Measurements from ENCODE around the gene SMCO1.

SMCO1 gene

GRCh38 chr3:196558476-196558875, 43.3 kb upstream of the SMCO1 start:
- peaks cover 18% of the 10 kb centered on the region for H3K36me3 ChIP-seq (ENCODE audit: control insufficient read depth, low read length)
- no peaks in the 10 kb centered on the region for H3K27me3 ChIP-seq (ENCODE audit: control insufficient read depth, low read length)
- no peaks in the 10 kb centered on the region for H4K20me1 ChIP-seq (ENCODE audit: control insufficient read depth, insufficient read depth, low read depth, low read length)
- peaks cover 8% of the 10 kb centered on the region; the same call in 1 of the 2 replicates for H3F3A ChIP-seq (ENCODE audit: control insufficient read depth, insufficient read depth)
- H3K9me2 ChIP-seq (replicated peaks; ENCODE audit: control insufficient read depth, low read length), result no peaks in the 10 kb centered on the region
- no peak for TF ChIP-seq CTCF (IDR thresholded peaks at IDR 0.05; ENCODE audit: low read depth, low read length, poor library complexity, severe bottlenecking)
- no peak for TF ChIP-seq EZH2phosphoT487 (IDR thresholded peaks at IDR 0.05; ENCODE audit: borderline replicate concordance, low read length)
- no peak overlapping the region for H3K4me3 ChIP-seq (ENCODE audit: low read length)
- no peak overlapping the region for H3K4me2 ChIP-seq (ENCODE audit: low read length)
- peaks cover under 1% of the 10 kb centered on the region; the same call in 1 of the 2 replicates for H3K79me2 ChIP-seq (ENCODE audit: control insufficient read depth, low read length)
- peaks cover 6% of the 10 kb centered on the region; the same call in 1 of the 2 replicates for H3K4me1 ChIP-seq (ENCODE audit: control insufficient read depth, low read length)
- no peaks in the 10 kb centered on the region for H3K9me3 ChIP-seq (ENCODE audit: control insufficient read depth, insufficient read depth, low read length)
- H3K27ac ChIP-seq (ENCODE audit: low read depth, low read length), result no peak overlapping the region

DNA sequence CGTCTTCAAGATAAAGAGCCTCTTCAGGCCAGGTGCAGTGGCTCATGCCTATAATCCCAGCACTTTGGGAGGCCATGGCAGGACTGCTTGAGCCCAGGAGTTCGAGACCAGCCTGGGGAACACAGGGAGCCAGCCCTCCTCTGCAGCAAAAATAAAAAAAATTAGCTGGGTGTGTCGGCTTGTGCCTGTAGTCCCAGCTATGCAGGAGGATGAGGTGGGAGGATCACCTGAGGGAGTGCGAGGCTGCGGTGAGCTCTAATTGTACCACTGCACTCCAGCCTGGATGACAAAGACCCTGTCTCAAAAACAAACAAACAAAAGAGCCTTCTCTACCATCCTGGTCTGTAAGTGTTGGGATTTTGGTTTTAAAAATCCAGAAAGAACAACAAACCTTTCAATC, 42.1 kb upstream of the SMCO1 start:
- H3K4me3 ChIP-seq (ENCODE audit: low read length), result no peak overlapping the region
- H3K79me2 ChIP-seq (ENCODE audit: control insufficient read depth, low read length), result no peaks in the 10 kb centered on the region
- H3K36me3 ChIP-seq (ENCODE audit: control insufficient read depth, low read length), result peaks cover 14% of the 10 kb centered on the region
- H3K27ac ChIP-seq (ENCODE audit: low read depth, low read length), result no peak overlapping the region
- no peaks in the 10 kb centered on the region for H3K27me3 ChIP-seq (ENCODE audit: control insufficient read depth, low read length)
- H3K4me2 ChIP-seq (ENCODE audit: low read length), result no peak overlapping the region
- H4K20me1 ChIP-seq (ENCODE audit: control insufficient read depth, insufficient read depth, low read depth, low read length), result no peaks in the 10 kb centered on the region
- peaks cover 6% of the 10 kb centered on the region; the same call in 1 of the 2 replicates for H3K4me1 ChIP-seq (ENCODE audit: control insufficient read depth, low read length)
- peaks cover 8% of the 10 kb centered on the region; the same call in 1 of the 2 replicates for H3F3A ChIP-seq (ENCODE audit: control insufficient read depth, insufficient read depth)
- no peaks in the 10 kb centered on the region for H3K9me2 ChIP-seq (replicated peaks; ENCODE audit: control insufficient read depth, low read length)
- H3K9me3 ChIP-seq (ENCODE audit: control insufficient read depth, insufficient read depth, low read length), result no peaks in the 10 kb centered on the region
- TF ChIP-seq CTCF (IDR thresholded peaks at IDR 0.05; ENCODE audit: low read depth, low read length, poor library complexity, severe bottlenecking) (no peak), EZH2phosphoT487 (IDR thresholded peaks at IDR 0.05; ENCODE audit: borderline replicate concordance, low read length) (no peak)

GRCh38 chr3:196555295-196555694, 40.1 kb upstream of the SMCO1 start:
- Histone ChIP-seq H3K9me2 (replicated peaks; ENCODE audit: control insufficient read depth, low read length) (no peaks in the 10 kb centered on the region), H3K4me1 (ENCODE audit: control insufficient read depth, low read length) (peaks cover 6% of the 10 kb centered on the region; the same call in 1 of the 2 replicates), H3K27ac (ENCODE audit: low read depth, low read length) (no peak overlapping the region), H3K4me3 (ENCODE audit: low read length) (no peak overlapping the region), H3K79me2 (ENCODE audit: control insufficient read depth, low read length) (no peaks in the 10 kb centered on the region), H3F3A (ENCODE audit: control insufficient read depth, insufficient read depth) (peaks cover 8% of the 10 kb centered on the region; the same call in 1 of the 2 replicates), H4K20me1 (ENCODE audit: control insufficient read depth, insufficient read depth, low read depth, low read length) (no peaks in the 10 kb centered on the region), H3K36me3 (ENCODE audit: control insufficient read depth, low read length) (peaks cover 4% of the 10 kb centered on the region), H3K27me3 (ENCODE audit: control insufficient read depth, low read length) (no peaks in the 10 kb centered on the region), H3K4me2 (ENCODE audit: low read length) (no peak overlapping the region), H3K9me3 (ENCODE audit: control insufficient read depth, insufficient read depth, low read length) (peaks cover 4% of the 10 kb centered on the region; the same call in 1 of the 2 replicates)
- TF ChIP-seq CTCF (IDR thresholded peaks at IDR 0.05; ENCODE audit: low read depth, low read length, poor library complexity, severe bottlenecking) (no peak), EZH2phosphoT487 (IDR thresholded peaks at IDR 0.05; ENCODE audit: borderline replicate concordance, low read length) (no peak)
